ENCODE data around the gene FHAD1.

DNA sequence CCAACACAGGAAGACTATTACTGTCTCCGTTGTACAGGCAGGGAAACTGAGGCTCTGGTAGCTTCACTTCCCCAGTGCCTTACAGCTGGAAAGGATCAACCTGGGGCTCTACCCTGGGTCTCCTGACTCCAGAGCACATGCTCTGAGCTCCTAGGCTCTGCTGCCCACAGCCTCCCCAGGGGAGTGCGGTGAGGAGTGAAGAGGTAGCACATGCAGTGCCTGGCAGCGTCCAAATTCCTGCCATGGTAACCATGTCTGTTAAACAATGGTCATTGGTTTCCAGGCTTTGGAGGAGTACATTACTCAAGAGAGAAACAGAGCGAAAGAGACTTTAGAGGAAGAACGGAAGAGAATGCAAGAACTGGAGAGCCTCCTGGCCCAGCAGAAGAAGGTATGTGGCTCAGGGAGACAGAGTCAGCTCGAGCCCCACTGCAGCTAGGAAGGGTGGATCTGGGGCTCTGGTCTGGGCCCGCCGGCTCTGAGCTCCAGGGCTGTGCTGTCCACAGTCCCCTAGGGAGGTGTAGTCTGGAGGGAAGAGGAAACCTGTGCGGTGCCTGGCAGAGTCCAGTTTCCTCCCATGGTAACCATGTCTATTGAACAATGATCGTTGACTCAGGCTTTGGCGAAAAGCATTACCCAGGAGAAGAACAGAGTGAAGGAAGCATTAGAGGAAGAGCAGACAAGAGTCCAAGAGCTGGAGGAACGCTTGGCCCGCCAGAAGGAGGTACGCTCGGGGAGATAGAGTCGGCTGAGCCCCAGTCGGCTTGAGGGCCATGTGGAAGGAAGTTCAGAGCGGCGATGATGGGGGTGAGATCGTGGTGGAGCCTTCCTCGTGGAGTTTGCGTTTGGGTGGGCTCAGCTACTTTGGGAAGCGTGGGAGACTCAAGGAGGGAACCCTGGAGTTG lies 98.0 kb downstream of the FHAD1 start:
- TF ChIP-seq, protein P1, sequence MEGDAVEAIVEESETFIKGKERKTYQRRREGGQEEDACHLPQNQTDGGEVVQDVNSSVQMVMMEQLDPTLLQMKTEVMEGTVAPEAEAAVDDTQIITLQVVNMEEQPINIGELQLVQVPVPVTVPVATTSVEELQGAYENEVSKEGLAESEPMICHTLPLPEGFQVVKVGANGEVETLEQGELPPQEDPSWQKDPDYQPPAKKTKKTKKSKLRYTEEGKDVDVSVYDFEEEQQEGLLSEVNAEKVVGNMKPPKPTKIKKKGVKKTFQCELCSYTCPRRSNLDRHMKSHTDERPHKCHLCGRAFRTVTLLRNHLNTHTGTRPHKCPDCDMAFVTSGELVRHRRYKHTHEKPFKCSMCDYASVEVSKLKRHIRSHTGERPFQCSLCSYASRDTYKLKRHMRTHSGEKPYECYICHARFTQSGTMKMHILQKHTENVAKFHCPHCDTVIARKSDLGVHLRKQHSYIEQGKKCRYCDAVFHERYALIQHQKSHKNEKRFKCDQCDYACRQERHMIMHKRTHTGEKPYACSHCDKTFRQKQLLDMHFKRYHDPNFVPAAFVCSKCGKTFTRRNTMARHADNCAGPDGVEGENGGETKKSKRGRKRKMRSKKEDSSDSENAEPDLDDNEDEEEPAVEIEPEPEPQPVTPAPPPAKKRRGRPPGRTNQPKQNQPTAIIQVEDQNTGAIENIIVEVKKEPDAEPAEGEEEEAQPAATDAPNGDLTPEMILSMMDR (IDR thresholded peaks at IDR 0.05) = no peak
- TF ChIP-seq POLR2A (IDR thresholded peaks at IDR 0.05) = no peak
